ENCODE measurements around the gene GPRIN3.

GPRIN3 gene

GRCh38 chr4:89303177-89303576, 4.4 kb downstream of the GPRIN3 start:
- DNase-seq (ENCODE audit: low read depth): no peak
- H3K4me3 ChIP-seq (ENCODE audit: control insufficient read depth, low read depth, low read length): no peak overlapping the region
- TF ChIP-seq CTCF (IDR thresholded peaks at IDR 0.05; ENCODE audit: control insufficient read depth, insufficient read depth, low read depth, low read length, missing control alignments): no peak

GRCh38 chr4:89301902-89302301, 5.7 kb downstream of the GPRIN3 start:
- no peak overlapping the region for H3K4me3 ChIP-seq (ENCODE audit: control insufficient read depth, low read depth, low read length)
- no peak for DNase-seq (ENCODE audit: low read depth)
- TF ChIP-seq CTCF (IDR thresholded peaks at IDR 0.05; ENCODE audit: control insufficient read depth, insufficient read depth, low read depth, low read length, missing control alignments): no peak

DNA sequence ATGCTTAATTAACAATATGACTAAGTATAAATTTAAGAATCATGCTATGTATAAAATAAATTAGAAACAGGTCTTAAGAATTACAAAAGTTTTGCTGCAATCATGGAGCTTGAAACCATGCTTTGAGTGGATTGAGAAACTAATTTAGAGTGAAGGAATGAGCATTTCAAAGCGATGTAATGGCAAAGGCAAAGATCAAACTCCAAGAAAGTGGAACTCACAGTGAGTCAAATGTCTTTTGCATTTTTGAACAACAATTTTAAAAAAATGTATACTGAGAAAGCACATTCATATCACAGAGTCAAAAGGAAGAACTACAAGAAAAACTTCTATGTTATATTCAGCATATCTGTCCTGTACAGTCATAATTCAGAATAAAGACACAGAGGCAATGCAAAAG, 6.6 kb downstream of the GPRIN3 start:
- no peak for DNase-seq (ENCODE audit: low read depth)
- no peak for TF ChIP-seq CTCF (IDR thresholded peaks at IDR 0.05; ENCODE audit: control insufficient read depth, insufficient read depth, low read depth, low read length, missing control alignments)
- no peak overlapping the region for H3K4me3 ChIP-seq (ENCODE audit: control insufficient read depth, low read depth, low read length)

DNA sequence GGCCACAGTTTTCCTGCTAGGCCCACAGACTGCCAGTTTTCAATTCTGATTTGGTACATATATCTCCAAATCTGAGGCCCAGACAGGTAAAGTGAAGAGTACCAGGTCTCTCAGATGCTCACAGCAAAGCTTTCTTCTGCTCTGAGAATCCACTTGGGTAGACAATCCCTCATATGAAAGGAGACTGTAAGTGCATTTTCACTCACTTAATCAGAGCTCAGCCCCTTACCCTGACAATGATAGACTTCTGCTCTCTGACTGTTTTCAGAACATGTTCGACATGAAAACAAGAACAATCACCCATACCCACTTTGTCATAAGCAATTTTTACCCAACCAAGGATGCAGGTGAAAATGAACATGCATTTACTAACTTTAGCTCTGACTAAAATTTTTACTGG, 7.1 kb downstream of the GPRIN3 start:
- no peak overlapping the region for H3K4me3 ChIP-seq (ENCODE audit: control insufficient read depth, low read depth, low read length)
- DNase-seq (ENCODE audit: low read depth): no peak
- TF ChIP-seq CTCF (IDR thresholded peaks at IDR 0.05; ENCODE audit: control insufficient read depth, insufficient read depth, low read depth, low read length, missing control alignments): no peak

DNA sequence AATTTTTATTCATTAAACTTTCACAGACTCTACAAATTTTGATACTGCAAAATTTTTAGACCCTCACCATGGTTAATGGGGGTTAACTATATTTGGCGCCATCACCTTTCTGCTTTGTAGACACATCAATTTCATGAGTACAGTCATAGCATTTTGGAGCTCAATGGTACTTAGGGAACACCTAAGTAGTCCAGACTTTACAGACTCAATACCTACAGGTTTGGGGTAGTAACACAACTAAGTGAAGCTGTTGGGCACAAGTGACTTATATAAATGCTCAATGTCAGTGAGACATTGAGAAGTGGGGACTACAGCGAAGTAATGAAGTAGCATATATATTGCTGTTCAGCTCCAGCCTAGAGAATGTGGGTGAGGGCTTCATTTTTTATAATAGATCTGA, 7.5 kb downstream of the GPRIN3 start:
- DNase-seq (ENCODE audit: low read depth): no peak
- TF ChIP-seq CTCF (IDR thresholded peaks at IDR 0.05; ENCODE audit: control insufficient read depth, insufficient read depth, low read depth, low read length, missing control alignments): no peak
- no peak overlapping the region for H3K4me3 ChIP-seq (ENCODE audit: control insufficient read depth, low read depth, low read length)

- no peak for DNase-seq (ENCODE audit: low read depth)
- TF ChIP-seq CTCF (IDR thresholded peaks at IDR 0.05; ENCODE audit: control insufficient read depth, insufficient read depth, low read depth, low read length, missing control alignments): no peak
- H3K4me3 ChIP-seq (ENCODE audit: control insufficient read depth, low read depth, low read length): no peak overlapping the region
Measured at GRCh38 chr4:89299153-89299791, 8.3 kb downstream of the GPRIN3 start.

DNA sequence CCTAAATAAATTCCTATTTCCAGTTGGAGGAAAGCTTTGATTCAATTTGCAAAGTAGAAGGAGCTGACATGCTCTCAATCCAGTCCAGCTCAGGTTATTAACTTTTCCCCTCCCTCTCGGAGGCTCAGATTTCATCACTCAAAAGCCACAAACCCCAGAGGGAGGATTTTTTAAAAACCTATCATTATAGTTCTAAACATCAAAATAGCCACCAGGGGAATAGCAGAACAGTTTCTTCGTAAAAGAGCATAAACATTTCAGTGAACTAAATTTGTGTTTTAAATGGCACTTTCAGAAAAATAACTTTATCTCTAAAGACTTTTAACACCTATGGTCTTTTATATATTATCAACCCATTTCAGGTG, 8.8 kb downstream of the GPRIN3 start:
- DNase-seq (ENCODE audit: low read depth): no peak
- TF ChIP-seq CTCF (IDR thresholded peaks at IDR 0.05; ENCODE audit: control insufficient read depth, insufficient read depth, low read depth, low read length, missing control alignments): no peak
- H3K4me3 ChIP-seq (ENCODE audit: control insufficient read depth, low read depth, low read length): no peak overlapping the region
